ENCODE data around the gene MYL6B. TPM values are rescaled to one million over a fixed set of nuclear protein-coding genes. Genes with fewer than 3 reads are reported as not detected.

Gene MYL6B
- total RNA-seq, 1 donor from 2014 or later = 27.4 TPM

GRCh38 chr12:56178347-56178746 lies 26.0 kb downstream of the MYL6B start:
- no peak for TF ChIP-seq CTCF (IDR thresholded peaks at IDR 0.05; ENCODE audit: insufficient read depth, low read length, severe bottlenecking)
- peaks cover 26% of the 10 kb centered on the region for H3K36me3 ChIP-seq (ENCODE audit: control insufficient read depth, insufficient read depth, low read length)

GRCh38 chr12:56186957-56187356 lies 34.6 kb downstream of the MYL6B start:
- Histone ChIP-seq H3K36me3 (ENCODE audit: control insufficient read depth, insufficient read depth, low read length) (peaks cover 10% of the 10 kb centered on the region), H3K4me3 (ENCODE audit: low read depth, low read length) (no peak overlapping the region), H3K27me3 (ENCODE audit: control insufficient read depth, insufficient read depth, low read length) (no peaks in the 10 kb centered on the region)
- FAIRE-seq (no peak), DNase-seq (ENCODE audit: low read depth) (no peak)
- TF ChIP-seq CTCF (IDR thresholded peaks at IDR 0.05; ENCODE audit: insufficient read depth, low read length, severe bottlenecking) = no peak

More at GRCh38 chr12:56178347-56178746, 26.0 kb downstream of the MYL6B start:
- DNase-seq (ENCODE audit: low read depth) (no peak), FAIRE-seq (no peak)
- Histone ChIP-seq H3K4me3 (ENCODE audit: low read depth, low read length) (no peak overlapping the region), H3K27me3 (ENCODE audit: control insufficient read depth, insufficient read depth, low read length) (no peaks in the 10 kb centered on the region)

GRCh38 chr12:56188131-56188777 lies 35.9 kb downstream of the MYL6B start:
- no peak for TF ChIP-seq CTCF (IDR thresholded peaks at IDR 0.05; ENCODE audit: insufficient read depth, low read length, severe bottlenecking)
- H3K4me3 ChIP-seq (ENCODE audit: low read depth, low read length) = peak overlapping the region; percentile 70
- peaks cover 10% of the 10 kb centered on the region for H3K36me3 ChIP-seq (ENCODE audit: control insufficient read depth, insufficient read depth, low read length)
- DNase-seq (ENCODE audit: low read depth) (no peak), FAIRE-seq (no peak)
- no peaks in the 10 kb centered on the region for H3K27me3 ChIP-seq (ENCODE audit: control insufficient read depth, insufficient read depth, low read length)

- FAIRE-seq (no peak), DNase-seq (ENCODE audit: low read depth) (no peak)
- Histone ChIP-seq H3K36me3 (ENCODE audit: control insufficient read depth, insufficient read depth, low read length) (peaks cover 10% of the 10 kb centered on the region), H3K27me3 (ENCODE audit: control insufficient read depth, insufficient read depth, low read length) (no peaks in the 10 kb centered on the region), H3K4me3 (ENCODE audit: low read depth, low read length) (peak overlapping the region; percentile 70)
- TF ChIP-seq CTCF (IDR thresholded peaks at IDR 0.05; ENCODE audit: insufficient read depth, low read length, severe bottlenecking) = no peak
Measured at GRCh38 chr12:56188778-56189098, 36.4 kb downstream of the MYL6B start.

- DNase-seq (ENCODE audit: low read depth) (peak; percentile 73), FAIRE-seq (no peak)
- peak; percentile 88 for TF ChIP-seq CTCF (IDR thresholded peaks at IDR 0.05; ENCODE audit: insufficient read depth, low read length, severe bottlenecking)
- Histone ChIP-seq H3K4me3 (ENCODE audit: low read depth, low read length) (peak within 1 kb of the TSS; percentile 70), H3K36me3 (ENCODE audit: control insufficient read depth, insufficient read depth, low read length) (peaks cover 9% of the 10 kb centered on the region), H3K27me3 (ENCODE audit: control insufficient read depth, insufficient read depth, low read length) (no peaks in the 10 kb centered on the region)
Measured at GRCh38 chr12:56189099-56189917, 36.9 kb downstream of the MYL6B start, which contains the start of gene SMARCC2. SMARCC2 (minus strand) TSS chr12:56189483; CDS start chr12:56189461, 22 bp downstream.
